ENCODE data around the gene PLAAT3.
"Not testable (repeated sequence)": the region's sequence is repeated elsewhere in the genome, so short reads cannot be mapped to it uniquely, and the experiment has no call there.

The PLAAT3 gene

GRCh38 chr11:63578882-63579281 is 35.4 kb downstream of the PLAAT3 start:
- not testable (repeated sequence) for H3K4me1 ChIP-seq (ENCODE audit: control insufficient read depth, insufficient read depth, low read length); H3K4me3 ChIP-seq (ENCODE audit: low read depth, low read length); H3K27me3 ChIP-seq (ENCODE audit: control insufficient read depth, insufficient read depth, low read length); H3K9ac ChIP-seq (ENCODE audit: low read depth, low read length)
- H3K9me3 ChIP-seq (ENCODE audit: control insufficient read depth, insufficient read depth, low read length) = peaks cover 13% of the 10 kb centered on the region
- H3K36me3 ChIP-seq (ENCODE audit: control insufficient read depth, insufficient read depth, low read length) = peaks cover 29% of the 10 kb centered on the region

DNA sequence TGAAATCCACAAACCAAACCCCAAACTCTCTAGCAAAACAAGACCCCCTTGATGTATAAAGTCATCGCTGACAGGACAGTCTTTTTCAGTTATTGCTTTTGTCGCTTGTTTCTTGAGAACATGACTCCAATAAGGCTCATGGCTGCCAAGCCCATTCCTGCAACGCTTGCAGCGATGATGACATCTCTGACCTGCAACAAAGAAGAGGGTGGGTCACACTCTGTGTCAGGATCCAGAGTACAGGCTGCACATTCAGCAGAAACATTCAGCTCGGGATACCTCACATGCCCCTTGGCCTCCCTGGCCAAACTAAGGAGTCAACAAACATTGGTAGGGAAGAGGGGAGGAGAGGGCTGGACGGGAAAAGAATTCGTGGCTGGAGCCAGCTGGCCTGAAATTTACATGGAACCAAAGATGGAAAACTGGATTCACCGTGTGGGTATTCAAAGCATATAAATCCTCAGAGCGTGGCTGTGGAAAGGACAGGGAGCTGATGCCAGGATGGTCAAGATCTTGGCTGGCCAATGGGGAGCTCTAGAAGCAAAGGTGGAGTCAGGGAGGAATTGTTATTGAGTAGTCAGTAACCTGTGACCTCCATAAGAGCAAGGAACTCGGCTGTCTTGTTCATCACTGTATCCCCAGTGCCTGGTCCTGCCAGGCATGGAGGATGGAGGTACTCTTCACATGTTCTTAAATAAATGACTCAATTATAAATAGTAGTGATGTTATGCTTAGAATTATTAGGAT is 39.2 kb downstream of the PLAAT3 start:
- no peaks in the 10 kb centered on the region for H3K4me1 ChIP-seq (ENCODE audit: control insufficient read depth, insufficient read depth, low read length)
- peaks cover 2% of the 10 kb centered on the region for H3K9me3 ChIP-seq (ENCODE audit: control insufficient read depth, insufficient read depth, low read length)
- H3K27me3 ChIP-seq (ENCODE audit: control insufficient read depth, insufficient read depth, low read length) = no peaks in the 10 kb centered on the region
- peaks cover 11% of the 10 kb centered on the region for H3K36me3 ChIP-seq (ENCODE audit: control insufficient read depth, insufficient read depth, low read length)
- H3K9ac ChIP-seq (ENCODE audit: low read depth, low read length) = no peak overlapping the region
- no peak overlapping the region for H3K4me3 ChIP-seq (ENCODE audit: low read depth, low read length)

GRCh38 chr11:63573881-63574855 is 40.1 kb downstream of the PLAAT3 start:
- H3K9me3 ChIP-seq (ENCODE audit: control insufficient read depth, insufficient read depth, low read length) = no peaks in the 10 kb centered on the region
- H3K4me1 ChIP-seq (ENCODE audit: control insufficient read depth, insufficient read depth, low read length) = no peaks in the 10 kb centered on the region
- H3K9ac ChIP-seq (ENCODE audit: low read depth, low read length) = no peak overlapping the region
- no peak overlapping the region for H3K4me3 ChIP-seq (ENCODE audit: low read depth, low read length)
- peaks cover 8% of the 10 kb centered on the region for H3K36me3 ChIP-seq (ENCODE audit: control insufficient read depth, insufficient read depth, low read length)
- no peaks in the 10 kb centered on the region for H3K27me3 ChIP-seq (ENCODE audit: control insufficient read depth, insufficient read depth, low read length)

GRCh38 chr11:63572026-63572688 is 42.1 kb downstream of the PLAAT3 start:
- Histone ChIP-seq H3K4me1 (ENCODE audit: control insufficient read depth, insufficient read depth, low read length) (peaks cover 7% of the 10 kb centered on the region), H3K36me3 (ENCODE audit: control insufficient read depth, insufficient read depth, low read length) (peaks cover 8% of the 10 kb centered on the region), H3K9me3 (ENCODE audit: control insufficient read depth, insufficient read depth, low read length) (no peaks in the 10 kb centered on the region), H3K4me3 (ENCODE audit: low read depth, low read length) (no peak overlapping the region), H3K27me3 (ENCODE audit: control insufficient read depth, insufficient read depth, low read length) (no peaks in the 10 kb centered on the region), H3K9ac (ENCODE audit: low read depth, low read length) (no peak overlapping the region)

DNA sequence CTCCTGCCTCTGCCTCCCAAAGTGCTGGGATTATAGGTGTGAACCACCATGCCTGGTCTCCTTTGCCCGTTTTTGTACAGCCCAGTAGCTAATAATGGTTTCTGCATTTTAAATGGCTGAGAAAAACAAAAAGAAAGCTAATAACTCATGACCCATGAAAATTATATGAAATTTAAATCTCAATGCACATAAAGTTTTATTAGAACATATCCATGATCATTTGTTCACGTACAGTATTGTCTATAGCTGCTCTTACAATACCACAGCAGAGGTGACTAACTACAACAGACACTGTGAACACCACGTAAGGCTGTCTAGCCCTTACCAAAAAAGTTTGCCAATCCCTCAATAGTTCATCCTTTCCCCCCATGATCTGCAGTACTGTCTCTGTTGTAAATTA is 44.7 kb downstream of the PLAAT3 start:
- H3K4me3 ChIP-seq (ENCODE audit: low read depth, low read length) = no peak overlapping the region
- no peaks in the 10 kb centered on the region for H3K27me3 ChIP-seq (ENCODE audit: control insufficient read depth, insufficient read depth, low read length)
- H3K9me3 ChIP-seq (ENCODE audit: control insufficient read depth, insufficient read depth, low read length) = no peaks in the 10 kb centered on the region
- peaks cover 13% of the 10 kb centered on the region for H3K4me1 ChIP-seq (ENCODE audit: control insufficient read depth, insufficient read depth, low read length)
- H3K36me3 ChIP-seq (ENCODE audit: control insufficient read depth, insufficient read depth, low read length) = peaks cover 8% of the 10 kb centered on the region
- no peak overlapping the region for H3K9ac ChIP-seq (ENCODE audit: low read depth, low read length)

DNA sequence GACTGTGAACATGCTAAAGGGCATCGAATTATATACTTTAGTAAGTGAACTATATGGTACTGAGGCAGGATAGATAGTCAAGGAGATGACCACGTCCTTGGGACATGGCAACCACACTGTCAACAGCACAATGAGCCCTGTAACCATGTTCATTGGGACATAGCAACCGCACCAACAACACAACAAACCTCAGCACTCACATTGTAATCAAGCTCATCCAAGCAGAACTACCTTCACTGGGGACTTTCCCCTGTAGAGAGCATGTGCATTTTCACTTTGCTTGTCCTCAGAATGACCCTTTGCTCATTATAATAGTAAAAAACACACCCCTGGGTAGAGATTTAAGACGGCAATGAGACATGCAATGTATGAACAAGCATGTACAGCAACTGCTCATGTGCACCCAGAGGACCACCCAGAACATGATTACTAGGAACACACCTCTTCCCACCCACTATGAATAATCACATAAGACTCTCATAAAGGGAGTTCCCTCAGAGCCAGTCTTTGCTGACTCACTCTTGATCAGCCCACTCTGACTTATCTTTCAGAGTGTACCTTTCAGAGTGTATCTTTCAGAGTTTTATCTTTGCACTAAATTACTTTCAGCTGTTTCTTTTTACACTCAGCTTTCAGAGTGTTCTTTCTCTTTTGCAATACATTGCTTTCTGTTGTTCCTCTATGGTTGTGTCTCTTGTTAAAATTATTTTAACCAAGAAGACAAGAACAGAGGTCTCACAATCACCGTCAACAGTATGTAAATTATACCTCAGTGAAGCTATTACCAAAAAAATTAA is 47.0 kb downstream of the PLAAT3 start:
- Histone ChIP-seq H3K9ac (ENCODE audit: low read depth, low read length) (no peak overlapping the region), H3K4me3 (ENCODE audit: low read depth, low read length) (no peak overlapping the region), H3K27me3 (ENCODE audit: control insufficient read depth, insufficient read depth, low read length) (no peaks in the 10 kb centered on the region), H3K9me3 (ENCODE audit: control insufficient read depth, insufficient read depth, low read length) (no peaks in the 10 kb centered on the region), H3K4me1 (ENCODE audit: control insufficient read depth, insufficient read depth, low read length) (peaks cover 13% of the 10 kb centered on the region), H3K36me3 (ENCODE audit: control insufficient read depth, insufficient read depth, low read length) (no peaks in the 10 kb centered on the region)

- Histone ChIP-seq H3K4me1 (ENCODE audit: control insufficient read depth, insufficient read depth, low read length) (peaks cover 13% of the 10 kb centered on the region), H3K36me3 (ENCODE audit: control insufficient read depth, insufficient read depth, low read length) (no peaks in the 10 kb centered on the region), H3K9ac (ENCODE audit: low read depth, low read length) (no peak overlapping the region), H3K27me3 (ENCODE audit: control insufficient read depth, insufficient read depth, low read length) (no peaks in the 10 kb centered on the region), H3K4me3 (ENCODE audit: low read depth, low read length) (no peak overlapping the region), H3K9me3 (ENCODE audit: control insufficient read depth, insufficient read depth, low read length) (no peaks in the 10 kb centered on the region)
These were observed 49.4 kb downstream of the PLAAT3 start for GRCh38 chr11:63564784-63565350.

- Histone ChIP-seq H3K9me3 (ENCODE audit: control insufficient read depth, insufficient read depth, low read length) (no peaks in the 10 kb centered on the region), H3K9ac (ENCODE audit: low read depth, low read length) (no peak overlapping the region), H3K4me3 (ENCODE audit: low read depth, low read length) (no peak overlapping the region), H3K4me1 (ENCODE audit: control insufficient read depth, insufficient read depth, low read length) (peaks cover 13% of the 10 kb centered on the region), H3K36me3 (ENCODE audit: control insufficient read depth, insufficient read depth, low read length) (no peaks in the 10 kb centered on the region), H3K27me3 (ENCODE audit: control insufficient read depth, insufficient read depth, low read length) (no peaks in the 10 kb centered on the region)
These were observed 50.0 kb downstream of the PLAAT3 start for GRCh38 chr11:63564056-63564774.

DNA sequence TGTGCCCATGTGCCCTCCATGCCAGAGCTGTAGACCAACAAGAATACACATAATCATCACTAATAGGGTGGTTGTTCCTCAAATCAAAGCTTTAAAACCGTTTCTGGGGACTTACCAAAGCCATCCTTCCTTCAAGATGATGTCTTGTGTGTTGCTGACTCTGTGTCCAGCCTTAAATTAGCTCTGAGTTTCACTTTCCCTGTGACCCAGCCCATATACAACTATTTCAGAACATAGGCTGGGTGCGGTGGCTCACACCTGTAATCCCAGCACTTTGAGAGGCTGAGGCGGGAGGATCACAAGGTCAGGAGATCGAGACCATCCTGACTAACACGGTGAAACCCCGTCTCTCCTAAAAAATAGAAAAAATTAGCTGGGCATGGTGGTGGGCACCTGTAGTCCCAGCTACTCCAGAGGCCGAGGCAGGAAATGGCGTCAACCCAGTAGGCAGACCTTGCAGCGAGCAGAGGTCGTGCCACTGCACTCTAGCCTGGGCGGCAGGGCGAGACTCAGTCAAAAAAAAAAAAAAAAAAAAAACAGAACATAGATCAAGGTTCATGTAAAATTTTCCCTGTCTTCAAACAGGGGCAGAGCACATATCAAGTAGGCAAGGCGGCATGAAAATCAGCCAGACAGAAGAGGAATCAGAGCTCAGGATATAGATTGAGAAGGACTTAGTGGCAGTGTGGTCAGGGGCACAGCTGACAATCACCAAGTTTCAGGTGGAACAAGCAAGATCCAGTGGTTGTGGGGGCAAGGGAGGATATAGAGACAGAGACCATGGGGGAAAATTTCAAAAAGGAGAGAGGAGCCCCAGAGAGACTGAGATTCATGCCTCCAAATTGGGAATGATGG is 50.8 kb downstream of the PLAAT3 start, which contains the start of gene PLAAT2:
TSS of gene PLAAT2 (minus strand) at position 179 of the 855 bp plus-strand sequence. CDS start at position 124, 55 bp downstream.
- Histone ChIP-seq H3K9me3 (ENCODE audit: control insufficient read depth, insufficient read depth, low read length) (no peaks in the 10 kb centered on the region), H3K4me3 (ENCODE audit: low read depth, low read length) (no peak within 1 kb of the TSS), H3K36me3 (ENCODE audit: control insufficient read depth, insufficient read depth, low read length) (no peaks in the 10 kb centered on the region), H3K27me3 (ENCODE audit: control insufficient read depth, insufficient read depth, low read length) (no peaks in the 10 kb centered on the region), H3K4me1 (ENCODE audit: control insufficient read depth, insufficient read depth, low read length) (peaks cover 13% of the 10 kb centered on the region), H3K9ac (ENCODE audit: low read depth, low read length) (no peak within 1 kb of the TSS)
